H9 (cell line): ENCODE data around the gene YBEY. TPM values are rescaled to one million over a fixed set of nuclear protein-coding genes. Genes with fewer than 3 reads are reported as not detected.

Experiments used
- DNase-seq: peaks from one replicate; pipeline ENCODE4 v3.0.0-alpha.2; 2017
- H2AFZ ChIP-seq: one replicate; pipeline ENCODE4 v1.6.1; 2013; ENCODE audit warnings: mild to moderate bottlenecking, low read length, control low read depth, moderate library complexity
- H2AK5ac ChIP-seq: 2 replicates; pipeline ENCODE4 v1.6.1; 2013; ENCODE audit warnings: low read length, control low read depth, mixed read lengths; ENCODE audit not compliant: insufficient read length
- H2BK120ac ChIP-seq: one replicate; pipeline ENCODE4 v1.6.1; 2013; ENCODE audit warnings: low read depth, mild to moderate bottlenecking, low read length, control low read depth, inconsistent platforms; ENCODE audit not compliant: poor library complexity, severe bottlenecking
- H2BK12ac ChIP-seq: 2 replicates; pipeline ENCODE4 v1.6.1; 2013; ENCODE audit warnings: low read length, control low read depth, mixed read lengths, low read depth; ENCODE audit not compliant: insufficient read length
- H2BK15ac ChIP-seq: 2 replicates; pipeline ENCODE4 v1.6.1; 2013; ENCODE audit warnings: low read depth, low read length, control low read depth
- H2BK20ac ChIP-seq: one replicate; pipeline ENCODE4 v1.6.1; 2013; ENCODE audit warnings: low read depth, mild to moderate bottlenecking, low read length, control low read depth, inconsistent platforms; ENCODE audit not compliant: poor library complexity, severe bottlenecking
- H2BK5ac ChIP-seq: 2 replicates; pipeline ENCODE4 v1.6.1; 2013; ENCODE audit warnings: low read length, control low read depth, mixed read lengths; ENCODE audit not compliant: insufficient read length
- H3K14ac ChIP-seq: 2 replicates; pipeline ENCODE4 v1.6.1; 2013; ENCODE audit warnings: low read length, control low read depth; ENCODE audit not compliant: insufficient read depth
- H3K18ac ChIP-seq: 2 replicates; pipeline ENCODE4 v1.6.1; 2013; ENCODE audit warnings: low read depth, mild to moderate bottlenecking, mixed read lengths, low read length, control low read depth; ENCODE audit not compliant: insufficient read length
- H3K23ac ChIP-seq: 2 replicates; pipeline ENCODE4 v1.6.1; 2013; ENCODE audit warnings: low read length, control low read depth, mixed read lengths, low read depth; ENCODE audit not compliant: insufficient read length
- H3K23me2 ChIP-seq: 2 replicates; pipeline ENCODE4 v1.6.1; 2013; ENCODE audit warnings: low read depth, mild to moderate bottlenecking, mixed read lengths, low read length, control low read depth; ENCODE audit not compliant: insufficient read length, poor library complexity, severe bottlenecking
- H3K27ac ChIP-seq: 2 replicates; pipeline ENCODE4 v1.5.1; 2013; ENCODE audit warnings: low read length, control low read depth, mixed read lengths, low read depth; ENCODE audit not compliant: insufficient read length
- H3K27me3 ChIP-seq: 2 replicates; pipeline ENCODE4 v1.6.1; 2013; ENCODE audit warnings: low read length, control low read depth, inconsistent platforms; ENCODE audit not compliant: insufficient read depth
- H3K4ac ChIP-seq: 2 replicates; pipeline ENCODE4 v1.6.1; 2013; ENCODE audit warnings: low read depth, mild to moderate bottlenecking, control low read depth, inconsistent platforms, low read length, moderate library complexity
- H3K4me1 ChIP-seq: 2 replicates; pipeline ENCODE4 v1.6.1; 2013; ENCODE audit warnings: low read length, control low read depth, inconsistent platforms; ENCODE audit not compliant: insufficient read depth
- H3K4me2 ChIP-seq: 2 replicates; pipeline ENCODE4 v1.6.1; 2013; ENCODE audit warnings: low read length, control low read depth, mixed read lengths; ENCODE audit not compliant: insufficient read length, insufficient read depth
- H3K56ac ChIP-seq: 2 replicates; pipeline ENCODE4 v1.6.1; 2013; ENCODE audit warnings: low read depth, mild to moderate bottlenecking, mixed read lengths, low read length, control low read depth; ENCODE audit not compliant: insufficient read length
- H3K79me1 ChIP-seq: 2 replicates; pipeline ENCODE4 v1.6.1; 2013; ENCODE audit warnings: low read depth, mild to moderate bottlenecking, moderate library complexity, low read length, control low read depth, inconsistent platforms; ENCODE audit not compliant: insufficient read depth, poor library complexity, severe bottlenecking
- H3K79me2 ChIP-seq: 2 replicates; pipeline ENCODE4 v1.6.1; 2013; ENCODE audit warnings: low read length, control low read depth, inconsistent platforms; ENCODE audit not compliant: insufficient read depth
- H3K9ac ChIP-seq: 2 replicates; pipeline ENCODE4 v1.6.1; 2013; ENCODE audit warnings: low read length, control low read depth, mixed read lengths; ENCODE audit not compliant: insufficient read length; ENCODE audit errors: extremely low read depth
- H3K9me3 ChIP-seq: one replicate; pipeline ENCODE4 v1.6.1; 2013; ENCODE audit warnings: low read depth, low read length, inconsistent platforms; ENCODE audit not compliant: control insufficient read depth
- H3T11ph ChIP-seq: one replicate; pipeline ENCODE4 v1.6.1; 2013; ENCODE audit warnings: mild to moderate bottlenecking, low read length, control low read depth, inconsistent platforms
- H4K20me1 ChIP-seq: one replicate; pipeline ENCODE4 v1.6.1; 2013; ENCODE audit not compliant: control insufficient read depth, insufficient read length, insufficient read depth
- H4K5ac ChIP-seq: 2 replicates; pipeline ENCODE4 v1.6.1; 2013; ENCODE audit warnings: low read depth, mild to moderate bottlenecking, mixed read lengths, low read length, control low read depth; ENCODE audit not compliant: insufficient read length
- H4K8ac ChIP-seq: replicated peaks from 2 replicates; pipeline ENCODE4 v1.6.1; 2013; ENCODE audit warnings: low read length, control low read depth, mixed read lengths, low read depth; ENCODE audit not compliant: insufficient read length
- H4K91ac ChIP-seq: 2 replicates; pipeline ENCODE4 v1.6.1; 2013; ENCODE audit warnings: low read depth, mild to moderate bottlenecking, moderate library complexity, mixed read lengths, low read length, control low read depth; ENCODE audit not compliant: insufficient read length
- H3K27ac Mint-ChIP-seq, 3 experiments: 2 replicates in 2 of 3; 3 replicates in 1 of 3; pipeline ENCODE4 v1.8.0; 2020 to 2021; ENCODE audit warnings: mixed read lengths in 3 of 3, mild to moderate bottlenecking in 1 of 3, moderate library complexity in 1 of 3
- H3K27me3 Mint-ChIP-seq: 2 replicates; pipeline ENCODE4 v1.8.0; 2021; ENCODE audit warnings: low read depth, mild to moderate bottlenecking, moderate library complexity, mixed read lengths
- H3K36me3 Mint-ChIP-seq, 3 experiments: 2 replicates in 2 of 3; 3 replicates in 1 of 3; pipeline ENCODE4 v1.8.0; 2020 to 2021; ENCODE audit warnings: low read depth in 3 of 3, mixed read lengths in 3 of 3; ENCODE audit not compliant: insufficient read depth in 1 of 3
- H3K4me1 Mint-ChIP-seq, 2 experiments: 2 replicates each; pipeline ENCODE4 v1.8.0; 2020; ENCODE audit warnings: mixed read lengths in 2 of 2
- H3K4me3 Mint-ChIP-seq, 2 experiments: 2 replicates in 1 of 2; 3 replicates in 1 of 2; pipeline ENCODE4 v1.8.0; 2020 to 2021; ENCODE audit warnings: mild to moderate bottlenecking in 2 of 2, mixed read lengths in 2 of 2, moderate library complexity in 1 of 2
- H3K9me3 Mint-ChIP-seq, 2 experiments: 2 replicates in 1 of 2; 3 replicates in 1 of 2; pipeline ENCODE4 v1.8.0; 2020; ENCODE audit warnings: mild to moderate bottlenecking in 2 of 2, mixed read lengths in 2 of 2, moderate library complexity in 1 of 2
- CTCF ChIP-seq: fragments of 200-600 bp; sonication (generic); conservative IDR thresholded peaks from 3 replicates; pipeline ENCODE4 v1.8.0; 2021; ENCODE audit warnings: antibody characterized with exemption, mild to moderate bottlenecking
- WGBS: extraction: QIAGEN DNeasy Blood & Tissue Kit; methylation state at CpG from one replicate; pipeline ENCODE4 v1.1.7; 2013; ENCODE audit warnings: missing lambda C conversion rate, low lambda C conversion rate, mixed read lengths; ENCODE audit not compliant: insufficient read length; ENCODE audit errors: extremely low coverage; 5-methylcytosine and 5-hydroxymethylcytosine counted together
- total RNA-seq: library from RNA; stranded (reverse); gene quantifications from 2 replicates; pipeline ENCODE4 v1.2.1, GENCODE V29; 2021

Gene YBEY
- total RNA-seq, 1 experiment from 2014 or later = 26.2 TPM

- Histone ChIP-seq H3K9ac (no peak overlapping the region), H3K56ac (no peak overlapping the region), H3K23ac (no peak overlapping the region), H3K79me1 (no peaks in the 10 kb centered on the region), H3K18ac (no peak overlapping the region), H4K20me1 (no peaks in the 10 kb centered on the region), H2BK15ac (no peak overlapping the region), H3K4ac (no peak overlapping the region), H3K27me3 (no peaks in the 10 kb centered on the region), H3K79me2 (no peaks in the 10 kb centered on the region), H2BK12ac (no peak overlapping the region), H3K9me3 (no peaks in the 10 kb centered on the region), H3K23me2 (no peaks in the 10 kb centered on the region), H2BK20ac (no peak overlapping the region), H3K14ac (no peak overlapping the region), H2BK120ac (no peak overlapping the region), H4K5ac (no peak overlapping the region), H3K4me2 (no peak overlapping the region), H3K4me1 (no peaks in the 10 kb centered on the region), H3K27ac (no peak overlapping the region), H3T11ph (no peak overlapping the region), H2BK5ac (no peak overlapping the region), H4K8ac (no peak overlapping the region), H2AFZ (no peak overlapping the region), H4K91ac (no peak overlapping the region), H2AK5ac (no peak overlapping the region)
- H3K27ac Mint-ChIP-seq = peak overlapping the region in 1 of 3 experiments; percentile 64; a peak in 1 of 7 replicates
- TF ChIP-seq CTCF = no peak
- H3K9me3 Mint-ChIP-seq = no peaks in the 10 kb centered on the region
- H3K4me1 Mint-ChIP-seq = no peaks in the 10 kb centered on the region
- H3K27me3 Mint-ChIP-seq = no peaks in the 10 kb centered on the region
- peaks cover 47 to 91% (median 78%) of the 10 kb centered on the region in 3 experiments for H3K36me3 Mint-ChIP-seq
- WGBS = no CpG with 5 or more reads among the region's 3 CpGs
- H3K4me3 Mint-ChIP-seq = no peak overlapping the region
- no peak for DNase-seq
Observed at GRCh38 chr21:46247699-46248421, 38.3 kb upstream of the YBEY start.
